Keratinocyte (primary cell): Measurements from ENCODE around the gene CENPA. TPM values are rescaled to one million over a fixed set of nuclear protein-coding genes. Genes with fewer than 3 reads are reported as not detected.

Source experiments
- DNase-seq: peaks from one replicate; pipeline ENCODE4 v3.0.0-alpha.2; 2011; ENCODE audit warnings: low read depth, missing footprints, low spot score
- FAIRE-seq: peaks from 2 replicates; lab custom pipeline; 2011; peaks lifted over from hg19 to GRCh38; lab: Jason Lieb, UNC
- H2AFZ ChIP-seq: 2 replicates; pipeline ENCODE4 v1.6.0; 2012; ENCODE audit warnings: low read length, control low read depth, inconsistent platforms; ENCODE audit not compliant: control insufficient read depth
- H3K27ac ChIP-seq: 2 replicates; pipeline ENCODE4 v1.5.1; 2011; ENCODE audit warnings: low read length; ENCODE audit not compliant: control insufficient read depth, insufficient read depth
- H3K27me3 ChIP-seq: 3 replicates; pipeline ENCODE4 v1.6.0; 2011; ENCODE audit warnings: low read length; ENCODE audit not compliant: control insufficient read depth, insufficient read depth; ENCODE audit errors: extremely low read depth
- H3K36me3 ChIP-seq, 2 experiments: 2 replicates in 1 of 2; 3 replicates in 1 of 2; pipeline ENCODE4 v1.5.1; 2011; ENCODE audit warnings: low read length in 2 of 2, mild to moderate bottlenecking in 1 of 2; ENCODE audit not compliant: control insufficient read depth in 2 of 2, insufficient read depth in 2 of 2; ENCODE audit errors: extremely low read depth in 1 of 2
- H3K4me1 ChIP-seq: 3 replicates; pipeline ENCODE4 v1.5.1; 2011; ENCODE audit warnings: low read length; ENCODE audit not compliant: control insufficient read depth, insufficient read depth; ENCODE audit errors: extremely low read depth
- H3K4me2 ChIP-seq: 3 replicates; pipeline ENCODE4 v1.6.0; 2011; ENCODE audit warnings: low read depth, low read length; ENCODE audit not compliant: control insufficient read depth, insufficient read depth; ENCODE audit errors: extremely low read depth
- H3K4me3 ChIP-seq, 3 experiments: fragments of 200-600 bp in 1 of 3; sonication (generic) in 1 of 3; 2 replicates in 2 of 3; 3 replicates in 1 of 3; pipeline ENCODE4 v1.5.1; 2011 to 2016; ENCODE audit warnings: low read length in 3 of 3, mild to moderate bottlenecking in 3 of 3, control low read depth in 2 of 3, inconsistent platforms in 1 of 3, low read depth in 1 of 3, mixed read lengths in 1 of 3, mixed run types in 1 of 3, moderate library complexity in 1 of 3; ENCODE audit not compliant: control insufficient read depth in 2 of 3, insufficient read depth in 2 of 3; ENCODE audit errors: extremely low read depth in 1 of 3
- H3K79me2 ChIP-seq: 2 replicates; pipeline ENCODE4 v1.6.0; 2012; ENCODE audit warnings: low read length; ENCODE audit not compliant: control insufficient read depth, insufficient read depth
- H3K9ac ChIP-seq: 3 replicates; pipeline ENCODE4 v1.6.0; 2011; ENCODE audit warnings: low read length; ENCODE audit not compliant: control insufficient read depth, insufficient read depth; ENCODE audit errors: extremely low read depth
- H3K9me1 ChIP-seq: 3 replicates; pipeline ENCODE4 v1.6.0; 2011; ENCODE audit warnings: low read length; ENCODE audit not compliant: control insufficient read depth, insufficient read depth; ENCODE audit errors: extremely low read depth
- H3K9me3 ChIP-seq: 2 replicates; pipeline ENCODE4 v1.5.1; 2012; ENCODE audit warnings: low read depth, low read length; ENCODE audit not compliant: control insufficient read depth
- H4K20me1 ChIP-seq: 3 replicates; pipeline ENCODE4 v1.6.0; 2011; ENCODE audit warnings: low read length; ENCODE audit not compliant: control insufficient read depth, insufficient read depth; ENCODE audit errors: extremely low read depth
- CTCF ChIP-seq, 3 experiments: IDR thresholded peaks in 1 of 3; conservative IDR thresholded peaks in 1 of 3; optimal IDR thresholded peaks in 1 of 3; 2 replicates in 2 of 3; 3 replicates in 1 of 3; pipeline versions ENCODE3 to v1.5.1; 2011; ENCODE audit warnings: low read length in 3 of 3, mild to moderate bottlenecking in 3 of 3, moderate library complexity in 2 of 3, control low read depth in 1 of 3, inconsistent platforms in 1 of 3; ENCODE audit not compliant: insufficient read depth in 2 of 3; ENCODE audit errors: extremely low read depth in 1 of 3
- EZH2 ChIP-seq: IDR thresholded peaks from one replicate; pipeline ENCODE4 v1.6.1; 2012; ENCODE audit warnings: inconsistent platforms, mild to moderate bottlenecking, low read length, moderate library complexity
- dilution Hi-C: fragments of 300-500 bp; cut with MboI; formaldehyde crosslinking; loops from one replicate; pipeline ENCODE4 v1.7.0; 2020; ENCODE audit warnings: low sequenced_read_pairs; ENCODE audit not compliant: extremely low pct_ligation_motif_present
- polyA plus RNA-seq, 5 experiments: library from polyadenylated mRNA; depleted of rRNA in 3 of 5; stranded (reverse) in 3 of 5; stranded (forward) in 1 of 5; unstranded in 1 of 5; fragments of >200 nt; gene quantifications; 1 replicate in 1 of 5; 2 replicates in 3 of 5; 3 replicates in 1 of 5; pipeline versions ENCODE4 v1.2.1 to v1.2.3, GENCODE V29; 2011 to 2012; ENCODE audit warnings: missing spikeins in 2 of 5, low read depth in 1 of 5, low replicate concordance in 1 of 5

The CENPA gene
- polyA plus RNA-seq, 1 donor (not counting 4 experiments of a cell fraction or from before 2014, with no cell fraction given) = 12.4 TPM

- dilution Hi-C loops = no loop called here
- no peaks in the 10 kb centered on the region for H3K79me2 ChIP-seq
- no peak overlapping the region for H3K9ac ChIP-seq
- H3K4me1 ChIP-seq = no peaks in the 10 kb centered on the region
- H3K27me3 ChIP-seq = no peaks in the 10 kb centered on the region
- H3K9me3 ChIP-seq = no peaks in the 10 kb centered on the region
- H3K4me3 ChIP-seq = no peak overlapping the region
- FAIRE-seq (no peak), DNase-seq (no peak)
- no peak overlapping the region for H2AFZ ChIP-seq
- TF ChIP-seq CTCF (optimal IDR thresholded peaks at IDR 0.05 in 1 of 3, IDR thresholded peaks at IDR 0.05 in 1 of 3, conservative IDR thresholded peaks at IDR 0.05 in 1 of 3; ENCODE audit: extremely low read depth in 1 of 3, insufficient read depth in 2 of 3, low read length in 3 of 3) (no peak), EZH2 (no peak)
- no peaks in the 10 kb centered on the region for H4K20me1 ChIP-seq
- H3K27ac ChIP-seq = no peak overlapping the region
- H3K9me1 ChIP-seq = no peaks in the 10 kb centered on the region
- no peak overlapping the region for H3K4me2 ChIP-seq
- H3K36me3 ChIP-seq = no peaks in the 10 kb centered on the region
These were observed 45.5 kb upstream of the CENPA start for GRCh38 chr2:26740346-26740745.

- dilution Hi-C loops = no loop called here
- Histone ChIP-seq H4K20me1 (no peaks in the 10 kb centered on the region), H3K27ac (no peak overlapping the region), H3K27me3 (no peaks in the 10 kb centered on the region), H3K4me3 (no peak overlapping the region), H3K79me2 (no peaks in the 10 kb centered on the region), H3K4me2 (no peak overlapping the region), H3K9ac (no peak overlapping the region), H3K36me3 (no peaks in the 10 kb centered on the region), H3K4me1 (no peaks in the 10 kb centered on the region), H2AFZ (no peak overlapping the region), H3K9me3 (no peaks in the 10 kb centered on the region), H3K9me1 (no peaks in the 10 kb centered on the region)
- FAIRE-seq = no peak
- no peak for DNase-seq
- TF ChIP-seq CTCF (optimal IDR thresholded peaks at IDR 0.05 in 1 of 3, IDR thresholded peaks at IDR 0.05 in 1 of 3, conservative IDR thresholded peaks at IDR 0.05 in 1 of 3; ENCODE audit: extremely low read depth in 1 of 3, insufficient read depth in 2 of 3, low read length in 3 of 3) = peak in 1 of 3 experiments; percentile 33
- TF ChIP-seq EZH2 = no peak
These were observed 45.0 kb upstream of the CENPA start for GRCh38 chr2:26740890-26741302.
